SK-N-MC (cell line): ENCODE results near the gene PLEKHG5.

Experiments
- EZH2 ChIP-seq: fragments of 200-600 bp; sonication (generic); IDR thresholded peaks from one replicate; pipeline ENCODE4 v1.6.1; 2017; ENCODE audit warnings: antibody characterized with exemption
- FOXP2 ChIP-seq: optimal IDR thresholded peaks from 2 replicates; pipeline ENCODE3; 2011; ENCODE audit warnings: mild to moderate bottlenecking, moderate library complexity; ENCODE audit not compliant: insufficient read depth; ENCODE audit errors: extremely low read length, control extremely low read depth
- POLR2AphosphoS5 ChIP-seq: IDR thresholded peaks from 2 replicates; pipeline ENCODE4 v1.6.1; 2012; ENCODE audit warnings: mild to moderate bottlenecking, low read depth, low read length, borderline replicate concordance

- TF ChIP-seq POLR2AphosphoS5 (no peak), EZH2 (no peak), FOXP2 (no peak)
These were observed 18.4 kb upstream of the PLEKHG5 start for GRCh38 chr1:6509919-6510291.
